ENCODE data around the gene CHST11.

The CHST11 gene

GRCh38 chr12:104695453-104696148 is 238.9 kb downstream of the CHST11 start:
- H3K27ac ChIP-seq = peak overlapping the region; percentile 64
- peaks cover 62% of the 10 kb centered on the region for H3K4me1 ChIP-seq
- peak overlapping the region; percentile 87 for H3K4me2 ChIP-seq
- no peaks in the 10 kb centered on the region for H3K27me3 ChIP-seq
- peaks cover 14% of the 10 kb centered on the region for H3K9me3 ChIP-seq
- peaks cover 28% of the 10 kb centered on the region for H3K36me3 ChIP-seq
- peaks cover 96% of the 10 kb centered on the region for H4K20me1 ChIP-seq
- TF ChIP-seq Cebpa-rat (IDR thresholded peaks at IDR 0.05) = no peak
- peak overlapping the region; percentile 58 for H3K9ac ChIP-seq
- H3K4me3 ChIP-seq = peak overlapping the region; percentile 38; the same call in 1 of the 2 replicates

DNA sequence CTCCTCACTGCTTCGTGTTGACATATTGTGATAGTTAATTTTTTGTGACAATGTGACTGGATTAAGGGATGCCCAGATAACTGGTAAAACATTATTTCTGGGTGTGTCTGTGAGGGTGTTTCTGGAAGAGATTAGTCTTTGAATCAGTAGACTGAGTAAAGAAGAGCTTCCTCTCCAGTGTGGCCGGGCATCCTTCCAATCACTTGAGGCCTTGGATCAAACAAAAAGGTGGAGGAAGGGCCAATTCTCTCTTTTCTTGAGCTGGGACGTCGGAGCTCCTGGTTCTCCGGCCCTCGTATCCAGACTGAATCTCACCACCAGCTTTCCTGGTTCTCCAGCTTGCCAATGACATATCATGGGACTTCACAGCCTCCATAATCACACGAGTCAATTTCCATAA is 240.4 kb downstream of the CHST11 start:
- no peak overlapping the region for H3K27ac ChIP-seq
- H3K4me1 ChIP-seq = peaks cover 56% of the 10 kb centered on the region
- TF ChIP-seq Cebpa-rat (IDR thresholded peaks at IDR 0.05) = no peak
- no peaks in the 10 kb centered on the region for H3K27me3 ChIP-seq
- H3K36me3 ChIP-seq = peaks cover 23% of the 10 kb centered on the region
- no peak overlapping the region for H3K4me3 ChIP-seq
- no peak overlapping the region for H3K9ac ChIP-seq
- no peak overlapping the region for H3K4me2 ChIP-seq
- H3K9me3 ChIP-seq = peaks cover 8% of the 10 kb centered on the region
- peaks cover 97% of the 10 kb centered on the region for H4K20me1 ChIP-seq

DNA sequence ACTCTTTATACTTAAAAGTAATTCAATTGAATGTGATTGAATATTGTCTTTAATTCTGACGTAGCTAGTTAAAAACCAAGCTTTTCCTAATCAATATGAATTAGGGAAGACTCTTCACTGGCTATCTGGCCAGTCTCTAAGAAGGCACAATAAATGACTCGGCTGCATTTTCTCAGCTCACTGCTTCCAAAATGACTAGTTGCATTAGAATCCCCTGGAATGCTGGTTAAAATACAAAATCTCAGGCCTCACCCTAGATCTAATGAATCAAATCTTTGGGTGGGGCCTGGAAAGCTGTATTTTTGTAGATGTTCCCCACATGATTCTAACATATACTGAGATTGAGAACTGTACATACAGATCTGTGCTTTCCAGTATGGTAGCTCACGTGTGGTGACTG is 242.1 kb downstream of the CHST11 start:
- Histone ChIP-seq H3K27ac (no peak overlapping the region), H3K4me3 (no peak overlapping the region), H4K20me1 (peaks cover 100% of the 10 kb centered on the region), H3K4me1 (peaks cover 57% of the 10 kb centered on the region), H3K9me3 (no peaks in the 10 kb centered on the region), H3K4me2 (no peak overlapping the region), H3K36me3 (peaks cover 26% of the 10 kb centered on the region), H3K27me3 (no peaks in the 10 kb centered on the region), H3K9ac (no peak overlapping the region)
- TF ChIP-seq Cebpa-rat (IDR thresholded peaks at IDR 0.05) = no peak

- H3K27me3 ChIP-seq = no peaks in the 10 kb centered on the region
- H3K9ac ChIP-seq = no peak overlapping the region
- peaks cover 100% of the 10 kb centered on the region for H4K20me1 ChIP-seq
- H3K4me1 ChIP-seq = peaks cover 49% of the 10 kb centered on the region
- no peak overlapping the region for H3K27ac ChIP-seq
- no peak for TF ChIP-seq Cebpa-rat (IDR thresholded peaks at IDR 0.05)
- H3K36me3 ChIP-seq = peaks cover 31% of the 10 kb centered on the region
- H3K9me3 ChIP-seq = no peaks in the 10 kb centered on the region
- H3K4me2 ChIP-seq = no peak overlapping the region
- H3K4me3 ChIP-seq = no peak overlapping the region
These were observed 242.9 kb downstream of the CHST11 start for GRCh38 chr12:104699489-104700190.

- no peak overlapping the region for H3K9ac ChIP-seq
- H4K20me1 ChIP-seq = peaks cover 100% of the 10 kb centered on the region
- peaks cover 31% of the 10 kb centered on the region for H3K36me3 ChIP-seq
- H3K27ac ChIP-seq = no peak overlapping the region
- H3K4me2 ChIP-seq = no peak overlapping the region
- peaks cover 42% of the 10 kb centered on the region for H3K4me1 ChIP-seq
- H3K27me3 ChIP-seq = no peaks in the 10 kb centered on the region
- H3K4me3 ChIP-seq = no peak overlapping the region
- H3K9me3 ChIP-seq = no peaks in the 10 kb centered on the region
- TF ChIP-seq Cebpa-rat (IDR thresholded peaks at IDR 0.05) = no peak
These were observed 243.6 kb downstream of the CHST11 start for GRCh38 chr12:104700324-104700723.

DNA sequence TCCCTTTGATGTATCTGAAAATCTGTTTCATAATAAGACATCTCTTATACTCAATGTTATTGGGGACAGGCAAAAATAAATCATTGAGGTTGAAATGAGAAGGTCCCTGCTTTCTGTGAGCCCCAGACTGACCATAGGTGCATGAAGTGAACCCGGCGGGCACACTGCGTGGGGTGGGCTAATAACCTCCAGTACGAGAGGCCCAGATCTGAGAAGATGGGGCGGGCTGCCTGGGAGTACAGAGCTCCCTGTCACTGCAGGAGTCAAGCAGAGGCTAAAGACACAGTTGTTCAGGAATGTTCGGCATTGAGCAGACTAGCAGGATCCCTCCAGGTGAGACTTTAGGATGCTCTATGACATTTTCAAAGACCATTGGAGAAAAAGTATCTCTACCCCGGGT is 244.6 kb downstream of the CHST11 start:
- no peak for TF ChIP-seq Cebpa-rat (IDR thresholded peaks at IDR 0.05)
- Histone ChIP-seq H3K9ac (no peak overlapping the region), H3K4me1 (peaks cover 33% of the 10 kb centered on the region), H3K27ac (no peak overlapping the region), H3K36me3 (peaks cover 31% of the 10 kb centered on the region), H3K9me3 (no peaks in the 10 kb centered on the region), H3K4me3 (no peak overlapping the region), H4K20me1 (peaks cover 98% of the 10 kb centered on the region), H3K27me3 (no peaks in the 10 kb centered on the region), H3K4me2 (no peak overlapping the region)

DNA sequence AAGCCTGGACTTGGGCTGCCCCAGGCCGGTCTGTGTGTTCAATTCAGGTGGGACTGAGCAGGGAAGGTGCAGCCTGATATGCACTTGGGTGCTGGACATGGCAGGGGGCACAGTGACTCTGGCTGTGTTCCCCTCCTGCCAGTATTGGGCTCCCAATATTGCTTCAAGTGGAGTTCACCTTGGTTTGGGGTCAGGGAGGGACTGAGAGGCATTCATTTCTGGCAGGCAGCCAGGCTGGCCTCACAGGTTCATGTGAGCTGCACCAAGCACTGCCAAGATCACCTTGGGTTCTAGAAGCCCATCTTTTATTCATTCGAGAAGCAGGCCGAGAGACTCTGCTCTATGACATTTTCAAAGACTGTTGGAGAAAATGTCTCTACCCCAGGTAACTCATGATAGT is 245.0 kb downstream of the CHST11 start:
- Histone ChIP-seq H4K20me1 (peaks cover 98% of the 10 kb centered on the region), H3K36me3 (peaks cover 31% of the 10 kb centered on the region), H3K9me3 (no peaks in the 10 kb centered on the region), H3K27ac (no peak overlapping the region), H3K4me2 (no peak overlapping the region), H3K4me1 (peaks cover 28% of the 10 kb centered on the region), H3K27me3 (no peaks in the 10 kb centered on the region), H3K9ac (no peak overlapping the region), H3K4me3 (no peak overlapping the region)
- no peak for TF ChIP-seq Cebpa-rat (IDR thresholded peaks at IDR 0.05)

DNA sequence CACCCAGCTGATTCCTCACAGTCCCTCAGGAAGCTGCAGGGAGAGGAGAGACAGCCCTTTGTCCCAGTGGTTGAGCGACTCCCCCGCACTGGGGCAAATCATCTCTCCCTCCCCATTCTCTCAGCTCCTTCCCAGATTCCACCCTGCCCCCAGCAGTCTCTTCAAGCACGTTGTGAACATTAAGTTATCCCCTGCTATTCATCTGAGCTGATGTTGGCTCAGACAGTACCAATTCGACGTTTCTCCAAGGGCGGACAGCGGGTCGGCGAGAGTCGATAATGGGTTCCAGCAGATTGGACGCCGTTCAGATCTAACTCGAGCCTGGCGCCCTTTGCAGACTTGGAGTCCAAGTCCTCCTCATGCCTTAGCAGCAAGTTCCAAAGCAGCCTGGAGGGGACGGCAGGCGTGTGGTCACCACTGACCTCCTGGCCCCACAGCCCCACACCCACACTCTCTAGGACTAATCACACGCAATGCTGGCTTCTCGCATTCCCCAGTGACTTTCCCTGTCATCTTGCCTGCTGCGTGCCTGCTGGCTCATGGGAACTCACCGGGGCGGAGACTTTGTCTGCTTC is 245.9 kb downstream of the CHST11 start:
- Histone ChIP-seq H3K9ac (no peak overlapping the region), H3K4me2 (no peak overlapping the region), H4K20me1 (peaks cover 98% of the 10 kb centered on the region), H3K4me3 (no peak overlapping the region), H3K4me1 (peaks cover 27% of the 10 kb centered on the region), H3K9me3 (no peaks in the 10 kb centered on the region), H3K36me3 (peaks cover 31% of the 10 kb centered on the region), H3K27ac (no peak overlapping the region), H3K27me3 (no peaks in the 10 kb centered on the region)
- TF ChIP-seq Cebpa-rat (IDR thresholded peaks at IDR 0.05) = no peak

DNA sequence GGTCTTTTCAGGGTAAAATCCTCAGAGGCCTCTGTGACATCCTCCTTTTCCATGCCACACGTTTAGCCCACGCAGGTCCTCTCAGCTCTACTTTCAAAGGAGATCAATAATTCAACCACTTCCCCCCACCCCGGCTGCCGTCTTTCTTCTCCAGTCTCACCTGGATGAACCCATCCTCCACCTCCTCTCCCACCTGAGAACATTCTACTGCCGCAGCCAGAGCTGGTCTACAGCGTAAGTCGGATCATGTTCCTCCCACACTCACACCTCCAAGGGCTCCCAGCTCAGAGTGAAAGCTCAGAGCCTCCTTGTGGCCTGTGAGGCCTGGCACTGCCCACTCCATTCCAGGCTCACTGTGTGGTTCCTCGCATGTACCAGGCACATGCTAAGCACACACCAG is 246.6 kb downstream of the CHST11 start:
- H3K9me3 ChIP-seq = no peaks in the 10 kb centered on the region
- H3K9ac ChIP-seq = no peak overlapping the region
- H3K4me3 ChIP-seq = no peak overlapping the region
- peaks cover 27% of the 10 kb centered on the region for H3K4me1 ChIP-seq
- H3K4me2 ChIP-seq = no peak overlapping the region
- no peak for TF ChIP-seq Cebpa-rat (IDR thresholded peaks at IDR 0.05)
- no peaks in the 10 kb centered on the region for H3K27me3 ChIP-seq
- H3K36me3 ChIP-seq = peaks cover 31% of the 10 kb centered on the region
- no peak overlapping the region for H3K27ac ChIP-seq
- peaks cover 98% of the 10 kb centered on the region for H4K20me1 ChIP-seq

DNA sequence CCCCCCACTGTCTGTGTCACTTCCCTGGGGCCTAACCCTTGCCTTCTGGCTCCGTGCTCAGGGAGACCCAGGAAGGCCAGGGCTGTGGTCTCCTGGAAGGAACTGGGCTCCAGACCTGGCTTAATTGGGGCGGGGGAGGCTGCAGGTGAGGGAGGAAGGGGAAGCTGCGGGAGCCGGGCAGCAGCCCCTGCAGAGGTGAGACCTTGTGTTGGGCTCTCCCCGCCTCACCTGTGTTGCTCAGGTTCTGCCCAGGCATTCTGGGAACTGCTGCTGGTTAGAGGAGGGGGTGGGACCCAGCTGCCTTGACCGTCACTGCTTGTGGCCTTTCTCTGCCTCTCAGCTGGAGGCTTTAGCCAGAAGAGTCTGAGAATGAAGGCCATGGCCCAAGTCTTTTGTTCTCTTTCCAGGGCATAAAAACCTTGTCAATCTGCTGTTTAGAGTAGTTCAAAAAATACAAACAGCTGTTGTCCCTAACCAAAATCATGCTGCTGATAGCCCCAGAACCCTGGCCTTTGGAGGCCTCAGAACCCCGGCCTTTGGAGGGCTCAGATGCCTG is 247.6 kb downstream of the CHST11 start:
- Histone ChIP-seq H3K9ac (no peak overlapping the region), H3K4me3 (no peak overlapping the region), H3K27me3 (no peaks in the 10 kb centered on the region), H3K27ac (no peak overlapping the region), H4K20me1 (peaks cover 98% of the 10 kb centered on the region), H3K9me3 (no peaks in the 10 kb centered on the region), H3K36me3 (peaks cover 31% of the 10 kb centered on the region), H3K4me1 (peaks cover 26% of the 10 kb centered on the region), H3K4me2 (no peak overlapping the region)
- TF ChIP-seq Cebpa-rat (IDR thresholded peaks at IDR 0.05) = no peak
